ENCODE data around the gene ACO2.

ACO2 gene

DNA sequence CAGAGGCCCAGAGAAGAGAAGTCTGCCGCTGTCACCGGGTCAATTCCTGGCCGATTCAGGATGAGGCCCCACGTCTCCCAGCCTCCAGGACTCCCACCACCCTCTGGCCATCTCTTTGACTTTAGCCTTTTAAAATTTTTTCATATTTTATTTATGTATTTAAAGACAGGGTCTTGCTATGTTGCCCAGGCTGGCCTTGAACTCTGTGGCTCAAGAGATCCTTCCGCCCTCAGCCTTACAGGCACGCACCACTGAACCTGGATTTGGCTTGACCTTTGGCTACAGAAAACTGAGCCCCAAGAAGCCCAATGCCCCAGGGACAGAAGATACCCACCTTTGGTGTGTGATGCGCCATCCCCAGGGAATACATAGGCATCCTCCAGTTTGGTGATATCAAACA is 71.4 kb downstream of the ACO2 start:
- no peak for TF ChIP-seq CTCF (IDR thresholded peaks at IDR 0.05)

GRCh38 chr22:41541484-41541883 is 72.6 kb downstream of the ACO2 start:
- TF ChIP-seq CTCF (IDR thresholded peaks at IDR 0.05), result no peak

DNA sequence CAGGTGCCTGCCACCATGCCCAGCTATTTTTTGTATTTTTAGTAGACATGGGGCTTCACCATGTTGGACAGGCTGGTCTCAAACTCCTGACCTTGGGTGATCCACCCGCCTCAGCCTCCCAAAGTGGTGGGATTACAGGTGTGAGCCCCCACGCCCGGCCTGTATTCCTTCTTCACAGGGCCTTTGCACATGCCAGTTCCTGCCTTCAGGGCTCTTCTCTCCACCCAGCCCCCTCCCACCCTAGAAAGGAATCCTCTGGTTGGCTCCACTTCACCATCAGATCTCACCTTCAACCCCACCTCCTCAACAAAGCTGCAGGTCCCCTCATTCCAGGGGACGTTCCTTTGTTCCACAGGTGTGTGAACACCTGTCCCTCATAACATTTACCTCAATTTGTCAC is 73.3 kb downstream of the ACO2 start:
- no peak for TF ChIP-seq CTCF (IDR thresholded peaks at IDR 0.05)

GRCh38 chr22:41543854-41544670 is 75.1 kb downstream of the ACO2 start, which contains the start of gene POLR3H:
TSS of gene POLR3H (minus strand) at chr22:41544470. CDS start at chr22:41544101, 369 bp downstream.
- TF ChIP-seq CTCF (IDR thresholded peaks at IDR 0.05), result peak; percentile 84

GRCh38 chr22:41544671-41545476 is 76.0 kb downstream of the ACO2 start:
- TF ChIP-seq CTCF (IDR thresholded peaks at IDR 0.05), result no peak

GRCh38 chr22:41548830-41549211 is 79.9 kb downstream of the ACO2 start:
- TF ChIP-seq CTCF (IDR thresholded peaks at IDR 0.05), result no peak

DNA sequence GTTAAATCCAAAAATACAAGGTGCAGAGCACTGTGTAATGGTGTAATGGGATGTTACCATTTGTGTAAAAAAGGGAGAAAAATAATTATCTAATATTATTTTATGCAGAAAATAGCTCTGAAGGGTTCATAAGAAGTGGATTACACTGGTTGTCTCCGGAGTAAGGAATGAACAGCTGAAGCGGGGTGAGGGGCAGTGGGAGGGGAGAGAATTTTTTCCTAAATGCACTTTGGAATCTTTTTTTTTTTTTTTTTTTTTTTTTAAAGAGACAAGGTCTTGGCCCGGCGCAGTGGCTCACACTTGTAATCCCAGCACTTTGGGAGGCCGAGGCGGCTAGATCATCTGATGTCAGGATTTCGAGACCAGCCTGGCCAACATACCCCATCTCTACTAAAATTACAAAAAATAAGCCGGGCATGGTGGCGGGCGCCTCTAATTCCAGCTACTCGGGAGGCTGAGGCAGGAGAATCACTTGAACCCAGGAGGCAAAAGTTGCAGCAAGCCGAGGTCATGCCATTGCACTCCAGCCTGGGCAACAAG is 82.1 kb downstream of the ACO2 start:
- no peak for TF ChIP-seq CTCF (IDR thresholded peaks at IDR 0.05)

Data from LNCAP (cell line).